ENCODE data around the gene SPRED2. TPM values are rescaled to one million over a fixed set of nuclear protein-coding genes. Genes with fewer than 3 reads are reported as not detected.

SPRED2 gene
- total and polyA plus RNA-seq, 2 of the 8 experiments (the other 6 are each of a cell fraction or from before 2014, with no cell fraction given), result 15.3 to 22.5 TPM

DNA sequence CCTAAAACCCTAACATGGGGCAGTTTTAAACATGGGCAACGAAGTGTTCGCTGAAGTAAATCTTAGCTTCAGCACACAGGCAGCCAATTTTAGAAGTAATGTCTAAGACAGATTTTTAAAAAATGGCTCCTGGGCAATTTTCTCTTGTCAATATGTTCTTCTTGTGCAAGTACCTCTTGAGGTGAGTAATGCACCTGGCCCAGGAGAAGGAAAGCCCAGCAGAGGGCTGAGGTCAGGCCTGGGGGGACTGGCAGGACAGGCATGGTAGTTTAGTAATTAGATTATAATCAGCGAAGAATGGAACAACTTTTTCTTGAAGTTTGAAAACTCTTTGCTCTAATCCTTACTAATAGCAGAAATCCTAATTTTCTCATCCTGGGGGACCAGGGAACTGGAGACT lies 77.6 kb downstream of the SPRED2 start (continued):
- TF ChIP-seq, protein P1, sequence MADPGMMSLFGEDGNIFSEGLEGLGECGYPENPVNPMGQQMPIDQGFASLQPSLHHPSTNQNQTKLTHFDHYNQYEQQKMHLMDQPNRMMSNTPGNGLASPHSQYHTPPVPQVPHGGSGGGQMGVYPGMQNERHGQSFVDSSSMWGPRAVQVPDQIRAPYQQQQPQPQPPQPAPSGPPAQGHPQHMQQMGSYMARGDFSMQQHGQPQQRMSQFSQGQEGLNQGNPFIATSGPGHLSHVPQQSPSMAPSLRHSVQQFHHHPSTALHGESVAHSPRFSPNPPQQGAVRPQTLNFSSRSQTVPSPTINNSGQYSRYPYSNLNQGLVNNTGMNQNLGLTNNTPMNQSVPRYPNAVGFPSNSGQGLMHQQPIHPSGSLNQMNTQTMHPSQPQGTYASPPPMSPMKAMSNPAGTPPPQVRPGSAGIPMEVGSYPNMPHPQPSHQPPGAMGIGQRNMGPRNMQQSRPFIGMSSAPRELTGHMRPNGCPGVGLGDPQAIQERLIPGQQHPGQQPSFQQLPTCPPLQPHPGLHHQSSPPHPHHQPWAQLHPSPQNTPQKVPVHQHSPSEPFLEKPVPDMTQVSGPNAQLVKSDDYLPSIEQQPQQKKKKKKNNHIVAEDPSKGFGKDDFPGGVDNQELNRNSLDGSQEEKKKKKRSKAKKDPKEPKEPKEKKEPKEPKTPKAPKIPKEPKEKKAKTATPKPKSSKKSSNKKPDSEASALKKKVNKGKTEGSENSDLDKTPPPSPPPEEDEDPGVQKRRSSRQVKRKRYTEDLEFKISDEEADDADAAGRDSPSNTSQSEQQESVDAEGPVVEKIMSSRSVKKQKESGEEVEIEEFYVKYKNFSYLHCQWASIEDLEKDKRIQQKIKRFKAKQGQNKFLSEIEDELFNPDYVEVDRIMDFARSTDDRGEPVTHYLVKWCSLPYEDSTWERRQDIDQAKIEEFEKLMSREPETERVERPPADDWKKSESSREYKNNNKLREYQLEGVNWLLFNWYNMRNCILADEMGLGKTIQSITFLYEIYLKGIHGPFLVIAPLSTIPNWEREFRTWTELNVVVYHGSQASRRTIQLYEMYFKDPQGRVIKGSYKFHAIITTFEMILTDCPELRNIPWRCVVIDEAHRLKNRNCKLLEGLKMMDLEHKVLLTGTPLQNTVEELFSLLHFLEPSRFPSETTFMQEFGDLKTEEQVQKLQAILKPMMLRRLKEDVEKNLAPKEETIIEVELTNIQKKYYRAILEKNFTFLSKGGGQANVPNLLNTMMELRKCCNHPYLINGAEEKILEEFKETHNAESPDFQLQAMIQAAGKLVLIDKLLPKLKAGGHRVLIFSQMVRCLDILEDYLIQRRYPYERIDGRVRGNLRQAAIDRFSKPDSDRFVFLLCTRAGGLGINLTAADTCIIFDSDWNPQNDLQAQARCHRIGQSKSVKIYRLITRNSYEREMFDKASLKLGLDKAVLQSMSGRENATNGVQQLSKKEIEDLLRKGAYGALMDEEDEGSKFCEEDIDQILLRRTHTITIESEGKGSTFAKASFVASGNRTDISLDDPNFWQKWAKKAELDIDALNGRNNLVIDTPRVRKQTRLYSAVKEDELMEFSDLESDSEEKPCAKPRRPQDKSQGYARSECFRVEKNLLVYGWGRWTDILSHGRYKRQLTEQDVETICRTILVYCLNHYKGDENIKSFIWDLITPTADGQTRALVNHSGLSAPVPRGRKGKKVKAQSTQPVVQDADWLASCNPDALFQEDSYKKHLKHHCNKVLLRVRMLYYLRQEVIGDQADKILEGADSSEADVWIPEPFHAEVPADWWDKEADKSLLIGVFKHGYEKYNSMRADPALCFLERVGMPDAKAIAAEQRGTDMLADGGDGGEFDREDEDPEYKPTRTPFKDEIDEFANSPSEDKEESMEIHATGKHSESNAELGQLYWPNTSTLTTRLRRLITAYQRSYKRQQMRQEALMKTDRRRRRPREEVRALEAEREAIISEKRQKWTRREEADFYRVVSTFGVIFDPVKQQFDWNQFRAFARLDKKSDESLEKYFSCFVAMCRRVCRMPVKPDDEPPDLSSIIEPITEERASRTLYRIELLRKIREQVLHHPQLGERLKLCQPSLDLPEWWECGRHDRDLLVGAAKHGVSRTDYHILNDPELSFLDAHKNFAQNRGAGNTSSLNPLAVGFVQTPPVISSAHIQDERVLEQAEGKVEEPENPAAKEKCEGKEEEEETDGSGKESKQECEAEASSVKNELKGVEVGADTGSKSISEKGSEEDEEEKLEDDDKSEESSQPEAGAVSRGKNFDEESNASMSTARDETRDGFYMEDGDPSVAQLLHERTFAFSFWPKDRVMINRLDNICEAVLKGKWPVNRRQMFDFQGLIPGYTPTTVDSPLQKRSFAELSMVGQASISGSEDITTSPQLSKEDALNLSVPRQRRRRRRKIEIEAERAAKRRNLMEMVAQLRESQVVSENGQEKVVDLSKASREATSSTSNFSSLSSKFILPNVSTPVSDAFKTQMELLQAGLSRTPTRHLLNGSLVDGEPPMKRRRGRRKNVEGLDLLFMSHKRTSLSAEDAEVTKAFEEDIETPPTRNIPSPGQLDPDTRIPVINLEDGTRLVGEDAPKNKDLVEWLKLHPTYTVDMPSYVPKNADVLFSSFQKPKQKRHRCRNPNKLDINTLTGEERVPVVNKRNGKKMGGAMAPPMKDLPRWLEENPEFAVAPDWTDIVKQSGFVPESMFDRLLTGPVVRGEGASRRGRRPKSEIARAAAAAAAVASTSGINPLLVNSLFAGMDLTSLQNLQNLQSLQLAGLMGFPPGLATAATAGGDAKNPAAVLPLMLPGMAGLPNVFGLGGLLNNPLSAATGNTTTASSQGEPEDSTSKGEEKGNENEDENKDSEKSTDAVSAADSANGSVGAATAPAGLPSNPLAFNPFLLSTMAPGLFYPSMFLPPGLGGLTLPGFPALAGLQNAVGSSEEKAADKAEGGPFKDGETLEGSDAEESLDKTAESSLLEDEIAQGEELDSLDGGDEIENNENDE (IDR thresholded peaks at IDR 0.05; ENCODE audit: insufficient replicate concordance, low read length), result no peak
- TF ChIP-seq RAD21 (IDR thresholded peaks at IDR 0.05 in 1 of 2, conservative IDR thresholded peaks at IDR 0.05 in 1 of 2; ENCODE audit: low read depth in 2 of 2, low read length in 2 of 2) (no peak), CHD1 (IDR thresholded peaks at IDR 0.05; ENCODE audit: low read depth, low read length) (no peak), CBX5 (IDR thresholded peaks at IDR 0.05; ENCODE audit: low read depth, low read length) (no peak), TAF7 (optimal IDR thresholded peaks at IDR 0.05; ENCODE audit: borderline replicate concordance, low read depth, low read length) (no peak), SIRT6 (IDR thresholded peaks at IDR 0.05; ENCODE audit: low read length) (no peak), SRF (IDR thresholded peaks at IDR 0.05; ENCODE audit: low read depth, low read length) (no peak)
- TF ChIP-seq, protein P2, sequence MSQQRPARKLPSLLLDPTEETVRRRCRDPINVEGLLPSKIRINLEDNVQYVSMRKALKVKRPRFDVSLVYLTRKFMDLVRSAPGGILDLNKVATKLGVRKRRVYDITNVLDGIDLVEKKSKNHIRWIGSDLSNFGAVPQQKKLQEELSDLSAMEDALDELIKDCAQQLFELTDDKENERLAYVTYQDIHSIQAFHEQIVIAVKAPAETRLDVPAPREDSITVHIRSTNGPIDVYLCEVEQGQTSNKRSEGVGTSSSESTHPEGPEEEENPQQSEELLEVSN (IDR thresholded peaks at IDR 0.05), result no peak
- TF ChIP-seq, protein P3, sequence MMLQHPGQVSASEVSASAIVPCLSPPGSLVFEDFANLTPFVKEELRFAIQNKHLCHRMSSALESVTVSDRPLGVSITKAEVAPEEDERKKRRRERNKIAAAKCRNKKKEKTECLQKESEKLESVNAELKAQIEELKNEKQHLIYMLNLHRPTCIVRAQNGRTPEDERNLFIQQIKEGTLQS (IDR thresholded peaks at IDR 0.05; ENCODE audit: insufficient read depth, low read depth, low read length), result no peak

Data from H1 (cell line).